Measurements from ENCODE around the gene LTN1. TPM values are rescaled to one million over a fixed set of nuclear protein-coding genes. Genes with fewer than 3 reads are reported as not detected.
"Not testable (repeated sequence)": the region's sequence is repeated elsewhere in the genome, so short reads cannot be mapped to it uniquely, and the experiment has no call there.

LTN1 gene
- total and polyA plus RNA-seq, 2 donors (not counting 1 experiment from before 2014, with no cell fraction given): 6.6 to 30.1 TPM

GRCh38 chr21:28991861-28992525, 684 bp downstream of the LTN1 start:
- H4K20me1 ChIP-seq (ENCODE audit: control insufficient read depth, insufficient read depth, low read length, poor library complexity, severe bottlenecking): peaks cover 4% of the 10 kb centered on the region
- CTCF ChIA-PET: interaction anchor here (1.2 to 2.1 kb wide), 3 partner anchors 11 to 385 kb away, joined by 3 to 23 read pairs (median 18); partner anchors contain the start of gene USP16
- H3K4me1 ChIP-seq (ENCODE audit: control insufficient read depth in 2 of 2, insufficient read depth in 2 of 2, low read length in 2 of 2): peaks cover 18 to 20% of the 10 kb centered on the region in 2 donors
- peaks cover 52% of the 10 kb centered on the region for H3K79me2 ChIP-seq (ENCODE audit: control insufficient read depth, insufficient read depth, low read length)
- H3K4me2 ChIP-seq (replicated peaks; ENCODE audit: low read depth, low read length, poor library complexity, severe bottlenecking): peak overlapping the region; percentile 84
- H3K4me3 Mint-ChIP-seq: peak overlapping the region; percentile 92
- H2AFZ ChIP-seq (ENCODE audit: insufficient read depth, low read depth, low read length, poor library complexity, severe bottlenecking): peak overlapping the region; percentile 84
- H3K27me3 Mint-ChIP-seq: no peaks in the 10 kb centered on the region
- H3K4me3 ChIP-seq (ENCODE audit: control extremely low read depth in 1 of 5, extremely low read depth in 1 of 5, insufficient read depth in 1 of 5, low read depth in 2 of 5, low read length in 4 of 5): peak overlapping the region; percentile 61 to 95 (median 83)
- no peaks in the 10 kb centered on the region for H3K9me3 Mint-ChIP-seq (ENCODE audit: insufficient read depth)
- no peaks in the 10 kb centered on the region for H3K27me3 ChIP-seq (replicated peaks in 1 of 4; ENCODE audit: control extremely low read depth in 1 of 4, control insufficient read depth in 3 of 4, insufficient read depth in 4 of 4, low read length in 3 of 4)
- H3K27ac Mint-ChIP-seq: peak overlapping the region; percentile 97
- intact Hi-C loops (cut with micrococcal nuclease): loop anchor here (1.0 to 10.0 kb wide), 5 partner anchors 27 to 313 kb away; partner anchors contain the start of genes CCT8, RWDD2B and USP16
- H3K27ac ChIP-seq (ENCODE audit: low read length in 2 of 2): peak overlapping the region; percentile 88 to 93
- no peaks in the 10 kb centered on the region for H3K9me3 ChIP-seq (ENCODE audit: control extremely low read depth in 1 of 3, control insufficient read depth in 2 of 3, insufficient read depth in 1 of 3, low read length in 2 of 3)
- WGBS (ENCODE audit: insufficient coverage): 10% methylated on average over 5 of the region's 14 CpGs
- TF ChIP-seq EZH2 (IDR thresholded peaks at IDR 0.05; ENCODE audit: borderline replicate concordance, insufficient read depth, low read depth, low read length, poor library complexity, severe bottlenecking): no peak
- TF ChIP-seq, protein P1, sequence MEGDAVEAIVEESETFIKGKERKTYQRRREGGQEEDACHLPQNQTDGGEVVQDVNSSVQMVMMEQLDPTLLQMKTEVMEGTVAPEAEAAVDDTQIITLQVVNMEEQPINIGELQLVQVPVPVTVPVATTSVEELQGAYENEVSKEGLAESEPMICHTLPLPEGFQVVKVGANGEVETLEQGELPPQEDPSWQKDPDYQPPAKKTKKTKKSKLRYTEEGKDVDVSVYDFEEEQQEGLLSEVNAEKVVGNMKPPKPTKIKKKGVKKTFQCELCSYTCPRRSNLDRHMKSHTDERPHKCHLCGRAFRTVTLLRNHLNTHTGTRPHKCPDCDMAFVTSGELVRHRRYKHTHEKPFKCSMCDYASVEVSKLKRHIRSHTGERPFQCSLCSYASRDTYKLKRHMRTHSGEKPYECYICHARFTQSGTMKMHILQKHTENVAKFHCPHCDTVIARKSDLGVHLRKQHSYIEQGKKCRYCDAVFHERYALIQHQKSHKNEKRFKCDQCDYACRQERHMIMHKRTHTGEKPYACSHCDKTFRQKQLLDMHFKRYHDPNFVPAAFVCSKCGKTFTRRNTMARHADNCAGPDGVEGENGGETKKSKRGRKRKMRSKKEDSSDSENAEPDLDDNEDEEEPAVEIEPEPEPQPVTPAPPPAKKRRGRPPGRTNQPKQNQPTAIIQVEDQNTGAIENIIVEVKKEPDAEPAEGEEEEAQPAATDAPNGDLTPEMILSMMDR (IDR thresholded peaks at IDR 0.05): no peak
- peaks cover 25% of the 10 kb centered on the region for H3K4me1 Mint-ChIP-seq
- no peak for DNase-seq
- POLR2A ChIA-PET: interaction anchor here (0.7 to 2.5 kb wide), 7 partner anchors 9 to 85 kb away, joined by 3 to 25 read pairs (median 6); partner anchors contain the start of genes CCT8, RWDD2B and USP16
- ATAC-seq (ENCODE audit: low read depth): no peak
- peaks cover 2% of the 10 kb centered on the region in 2 experiments for H3K36me3 ChIP-seq (replicated peaks in 1 of 2; ENCODE audit: control extremely low read depth in 1 of 2, control insufficient read depth in 1 of 2, extremely low read depth in 1 of 2, insufficient read depth in 2 of 2, low read length in 1 of 2)
- H3K9ac ChIP-seq (ENCODE audit: low read length): peak overlapping the region; percentile 89

DNA sequence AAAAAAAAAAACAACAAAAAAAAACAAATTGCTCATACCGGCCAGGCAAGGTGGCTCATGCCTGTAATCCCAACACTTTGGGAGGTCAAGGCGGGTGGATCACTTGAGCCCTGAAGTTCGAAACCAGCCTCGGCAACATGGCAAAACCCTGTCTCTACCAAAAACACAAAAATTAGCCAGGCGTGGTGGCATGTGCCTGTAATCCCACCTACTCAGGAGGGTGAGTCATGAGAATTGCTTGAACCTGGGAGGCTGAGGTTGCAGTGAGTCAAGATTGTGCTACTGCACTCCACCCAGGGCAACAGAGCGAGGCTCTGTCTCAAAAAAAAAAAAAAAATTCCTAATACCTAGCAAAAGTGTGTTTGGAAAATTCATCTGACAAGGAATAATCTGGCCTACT, 4.5 kb downstream of the LTN1 start:
- H3K9me3 Mint-ChIP-seq (ENCODE audit: insufficient read depth); H3K27me3 Mint-ChIP-seq; DNase-seq; H3K27ac ChIP-seq (ENCODE audit: low read length in 2 of 2); H3K4me3 Mint-ChIP-seq; H3K9ac ChIP-seq (ENCODE audit: low read length); intact Hi-C loops (cut with micrococcal nuclease); H3K4me3 ChIP-seq (ENCODE audit: control extremely low read depth in 1 of 5, extremely low read depth in 1 of 5, insufficient read depth in 1 of 5, low read depth in 2 of 5, low read length in 4 of 5); H4K20me1 ChIP-seq (ENCODE audit: control insufficient read depth, insufficient read depth, low read length, poor library complexity, severe bottlenecking); CTCF ChIA-PET; H3K27me3 ChIP-seq (replicated peaks in 1 of 4; ENCODE audit: control extremely low read depth in 1 of 4, control insufficient read depth in 3 of 4, insufficient read depth in 4 of 4, low read length in 3 of 4); H3K4me2 ChIP-seq (replicated peaks; ENCODE audit: low read depth, low read length, poor library complexity, severe bottlenecking); ATAC-seq (ENCODE audit: low read depth); H2AFZ ChIP-seq (ENCODE audit: insufficient read depth, low read depth, low read length, poor library complexity, severe bottlenecking); H3K27ac Mint-ChIP-seq; H3K9me3 ChIP-seq (ENCODE audit: control extremely low read depth in 1 of 3, control insufficient read depth in 2 of 3, insufficient read depth in 1 of 3, low read length in 2 of 3): not testable (repeated sequence)
- Histone ChIP-seq H3K79me2 (ENCODE audit: control insufficient read depth, insufficient read depth, low read length) (peaks cover 65% of the 10 kb centered on the region), H3K36me3 (replicated peaks in 1 of 2; ENCODE audit: control extremely low read depth in 1 of 2, control insufficient read depth in 1 of 2, extremely low read depth in 1 of 2, insufficient read depth in 2 of 2, low read length in 1 of 2) (peaks cover 10 to 21% of the 10 kb centered on the region in 2 experiments), H3K4me1 (ENCODE audit: control insufficient read depth in 2 of 2, insufficient read depth in 2 of 2, low read length in 2 of 2) (peaks cover 15 to 16% of the 10 kb centered on the region in 2 donors)
- POLR2A ChIA-PET: interaction anchor here (0.7 kb wide), 1 partner anchor 45 kb away, joined by 3 read pairs; no protein-coding TSS in a partner anchor
- H3K4me1 Mint-ChIP-seq: peaks cover 23% of the 10 kb centered on the region
- WGBS (ENCODE audit: insufficient coverage): no CpG with 5 or more reads among the region's 6 CpGs
